OCI-LY7 (cell line): ENCODE results near the gene IFI6. TPM values are rescaled to one million over a fixed set of nuclear protein-coding genes. Genes with fewer than 3 reads are reported as not detected.

ENCODE experiments used
- BruUV-seq: library from RNA; stranded (reverse); fragments of 400-500 nt; replicated peaks from 2 replicates; lab custom pipeline; 2021; lab: Mats Ljungman, UMichigan
- CTCF ChIA-PET: fragments of 300-600 bp; sonication (Branson Sonifier 250); formaldehyde crosslinking; loops from one replicate; lab custom pipeline; 2022; ENCODE audit warnings: antibody characterized with exemption; ENCODE audit not compliant: unreplicated experiment; lab: Charles Lee
- POLR2A ChIA-PET: fragments of 300-600 bp; sonication (Branson Sonifier 250); formaldehyde crosslinking; loops from one replicate; lab custom pipeline; 2022; ENCODE audit warnings: antibody characterized with exemption; lab: Charles Lee
- DNase-seq: peaks from one replicate; pipeline ENCODE4 v3.0.0-alpha.2; 2015; ENCODE audit warnings: low spot score
- H2AFZ ChIP-seq: fragments of 200-600 bp; sonication (generic), shearing (Covaris generic); 2 replicates; pipeline ENCODE4 v1.6.1; 2014; ENCODE audit warnings: mild to moderate bottlenecking, antibody characterized with exemption, low read length, moderate library complexity
- H3K27ac ChIP-seq: fragments of 200-600 bp; sonication (generic); 2 replicates; pipeline ENCODE4 v1.5.1; 2014; ENCODE audit warnings: mixed run types, low read depth, mild to moderate bottlenecking, moderate library complexity, low read length, inconsistent platforms; ENCODE audit not compliant: poor library complexity, severe bottlenecking
- H3K36me3 ChIP-seq: fragments of 200-600 bp; sonication (generic); 2 replicates; pipeline ENCODE4 v1.6.1; 2014; ENCODE audit warnings: mild to moderate bottlenecking, antibody characterized with exemption, low read length, moderate library complexity, mixed read lengths; ENCODE audit not compliant: insufficient read depth
- H3K4me1 ChIP-seq: fragments of 200-600 bp; sonication (generic); 2 replicates; pipeline ENCODE4 v1.5.1; 2014; ENCODE audit warnings: mild to moderate bottlenecking, low read length; ENCODE audit not compliant: insufficient read depth, poor library complexity, severe bottlenecking
- H3K4me2 ChIP-seq: fragments of 200-600 bp; sonication (generic); 2 replicates; pipeline ENCODE4 v1.6.1; 2014; ENCODE audit warnings: mild to moderate bottlenecking, low read length
- H3K4me3 ChIP-seq: fragments of 200-600 bp; sonication (generic); 2 replicates; pipeline ENCODE4 v1.5.1; 2014; ENCODE audit warnings: mild to moderate bottlenecking, low read depth, low read length; ENCODE audit not compliant: poor library complexity, severe bottlenecking
- H3K79me2 ChIP-seq: fragments of 200-600 bp; sonication (generic); 2 replicates; pipeline ENCODE4 v1.6.1; 2016; ENCODE audit warnings: low read depth, mild to moderate bottlenecking, low read length, moderate library complexity, mixed read lengths; ENCODE audit not compliant: insufficient read depth
- H3K9me2 ChIP-seq: fragments of 200-600 bp; sonication (generic); 2 replicates; pipeline ENCODE4 v1.6.1; 2016; ENCODE audit warnings: mild to moderate bottlenecking, low read length, mixed read lengths; ENCODE audit not compliant: insufficient read depth
- H3K9me3 ChIP-seq: fragments of 200-600 bp; sonication (generic); 2 replicates; pipeline ENCODE4 v1.6.1; 2014; ENCODE audit warnings: mild to moderate bottlenecking, mixed run types, low read length, mixed read lengths
- H4K20me1 ChIP-seq: fragments of 200-600 bp; sonication (generic); 2 replicates; pipeline ENCODE4 v1.6.1; 2014; ENCODE audit warnings: mild to moderate bottlenecking, antibody characterized with exemption, low read length, moderate library complexity, mixed read lengths; ENCODE audit not compliant: insufficient read depth
- EZH2phosphoT487 ChIP-seq: fragments of 200-600 bp; sonication (generic); IDR thresholded peaks from 2 replicates; pipeline ENCODE4 v1.6.1; 2018; ENCODE audit warnings: low read depth, borderline replicate concordance, mild to moderate bottlenecking, mixed run types, antibody characterized with exemption, low read length, moderate library complexity, mixed read lengths
- intact Hi-C: fragments of 100-400 bp; cut with micrococcal nuclease; formaldehyde crosslinking; loops from one replicate; pipeline ENCODE4 v1.10.0; 2022; ENCODE audit not compliant: unreplicated experiment
- total RNA-seq, 2 experiments: library from RNA; depleted of rRNA in 1 of 2; stranded (reverse); fragments of >200 nt in 1 of 2; shearing (Covaris generic) in 1 of 2; gene quantifications; 2 replicates each; pipeline ENCODE4 v1.2.3, GENCODE V29; 2014 to 2022
- TF ChIP-seq, protein P1 (sequence below): fragments of 200-600 bp; sonication (generic); conservative IDR thresholded peaks from 2 replicates; pipeline ENCODE4 v1.5.1; 2014; ENCODE audit warnings: mild to moderate bottlenecking, antibody characterized with exemption, low read length, moderate library complexity, mixed read lengths

Gene IFI6
- total RNA-seq, 2 experiments from 2014 or later, result 6.0 to 7.7 TPM

DNA sequence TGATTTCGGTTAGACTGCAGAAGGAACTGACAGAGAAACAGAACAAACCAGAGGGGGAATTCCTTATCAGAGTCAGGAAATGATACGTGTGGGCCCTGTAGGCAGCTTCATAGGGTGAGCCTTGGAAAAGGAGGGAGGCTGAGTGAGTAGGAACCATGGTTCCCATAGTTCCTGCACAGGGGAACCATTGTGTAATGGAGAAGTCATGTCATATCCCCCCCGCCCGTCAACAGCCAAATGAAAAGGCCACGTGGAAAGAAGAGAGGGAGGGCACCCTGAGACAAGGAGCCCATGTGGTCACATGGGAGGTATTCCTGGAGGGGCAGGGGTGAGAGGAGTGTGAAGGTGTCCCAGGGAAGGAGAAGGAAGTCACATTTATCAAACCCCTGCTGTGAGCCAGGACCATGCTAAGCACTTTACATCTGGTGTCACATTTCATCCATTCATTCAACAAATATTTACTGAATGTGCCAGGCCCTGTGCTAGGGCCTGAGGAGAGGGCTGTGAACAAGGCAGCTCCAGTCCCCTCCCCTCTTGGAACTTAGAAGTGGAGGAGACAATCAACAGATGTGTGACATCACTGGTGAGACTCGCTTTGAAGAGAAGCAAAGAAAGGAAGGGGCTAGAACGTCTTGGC, 21.3 kb downstream of the IFI6 start:
- Histone ChIP-seq H3K4me1 (peaks cover 8% of the 10 kb centered on the region), H3K79me2 (no peaks in the 10 kb centered on the region), H4K20me1 (no peaks in the 10 kb centered on the region), H3K9me3 (no peaks in the 10 kb centered on the region), H3K4me2 (no peak overlapping the region), H3K9me2 (no peaks in the 10 kb centered on the region), H3K36me3 (no peaks in the 10 kb centered on the region), H2AFZ (peak overlapping the region; percentile 5; the same call in 1 of the 2 replicates), H3K4me3 (no peak overlapping the region), H3K27ac (no peak overlapping the region)
- intact Hi-C loops, result no loop called here
- BruUV-seq, result no TSS peak
- TF ChIP-seq, protein P1, sequence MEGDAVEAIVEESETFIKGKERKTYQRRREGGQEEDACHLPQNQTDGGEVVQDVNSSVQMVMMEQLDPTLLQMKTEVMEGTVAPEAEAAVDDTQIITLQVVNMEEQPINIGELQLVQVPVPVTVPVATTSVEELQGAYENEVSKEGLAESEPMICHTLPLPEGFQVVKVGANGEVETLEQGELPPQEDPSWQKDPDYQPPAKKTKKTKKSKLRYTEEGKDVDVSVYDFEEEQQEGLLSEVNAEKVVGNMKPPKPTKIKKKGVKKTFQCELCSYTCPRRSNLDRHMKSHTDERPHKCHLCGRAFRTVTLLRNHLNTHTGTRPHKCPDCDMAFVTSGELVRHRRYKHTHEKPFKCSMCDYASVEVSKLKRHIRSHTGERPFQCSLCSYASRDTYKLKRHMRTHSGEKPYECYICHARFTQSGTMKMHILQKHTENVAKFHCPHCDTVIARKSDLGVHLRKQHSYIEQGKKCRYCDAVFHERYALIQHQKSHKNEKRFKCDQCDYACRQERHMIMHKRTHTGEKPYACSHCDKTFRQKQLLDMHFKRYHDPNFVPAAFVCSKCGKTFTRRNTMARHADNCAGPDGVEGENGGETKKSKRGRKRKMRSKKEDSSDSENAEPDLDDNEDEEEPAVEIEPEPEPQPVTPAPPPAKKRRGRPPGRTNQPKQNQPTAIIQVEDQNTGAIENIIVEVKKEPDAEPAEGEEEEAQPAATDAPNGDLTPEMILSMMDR, result no peak
- TF ChIP-seq EZH2phosphoT487, result no peak
- ChIA-PET CTCF (interaction anchor here (0.7 kb wide), 1 partner anchor 44 kb away, joined by 3 read pairs; no protein-coding TSS in a partner anchor), POLR2A (interaction anchor here (2.7 kb wide), 1 partner anchor 12 kb away, joined by 6 read pairs; no protein-coding TSS in a partner anchor)
- DNase-seq, result no peak

DNA sequence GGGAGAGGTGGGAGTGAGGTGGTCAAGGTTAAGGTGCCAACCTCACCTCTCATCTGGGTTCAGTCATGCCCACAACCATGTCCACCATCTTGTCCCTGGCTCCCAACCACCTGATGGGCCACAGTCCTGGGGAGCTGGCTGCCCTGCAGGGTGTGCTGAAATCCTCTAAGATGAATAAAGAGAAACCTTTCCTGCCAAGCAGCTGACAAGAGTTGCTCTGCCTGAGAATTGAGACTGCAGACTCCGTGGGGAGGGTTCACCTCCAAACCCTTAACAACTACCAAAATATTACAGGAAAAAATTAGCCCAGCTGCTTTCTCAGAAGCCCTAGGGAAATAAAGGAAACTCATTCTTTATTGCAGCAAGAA, 21.8 kb downstream of the IFI6 start:
- Histone ChIP-seq H2AFZ (peak overlapping the region; percentile 5; the same call in 1 of the 2 replicates), H3K27ac (no peak overlapping the region), H4K20me1 (no peaks in the 10 kb centered on the region), H3K4me2 (no peak overlapping the region), H3K4me3 (no peak overlapping the region), H3K36me3 (no peaks in the 10 kb centered on the region), H3K4me1 (peaks cover 8% of the 10 kb centered on the region), H3K79me2 (no peaks in the 10 kb centered on the region), H3K9me2 (no peaks in the 10 kb centered on the region), H3K9me3 (no peaks in the 10 kb centered on the region)
- CTCF ChIA-PET, result interaction anchor here (0.7 kb wide), 1 partner anchor 43 kb away, joined by 3 read pairs; no protein-coding TSS in a partner anchor
- POLR2A ChIA-PET, result interaction anchor here (0.7 to 2.7 kb wide), 2 partner anchors 13 to 559 kb away, joined by 4 to 6 read pairs; no protein-coding TSS in a partner anchor
- no TSS peak for BruUV-seq
- intact Hi-C loops, result no loop called here
- TF ChIP-seq EZH2phosphoT487, result no peak
- TF ChIP-seq, protein P1, result no peak
- no peak for DNase-seq

DNA sequence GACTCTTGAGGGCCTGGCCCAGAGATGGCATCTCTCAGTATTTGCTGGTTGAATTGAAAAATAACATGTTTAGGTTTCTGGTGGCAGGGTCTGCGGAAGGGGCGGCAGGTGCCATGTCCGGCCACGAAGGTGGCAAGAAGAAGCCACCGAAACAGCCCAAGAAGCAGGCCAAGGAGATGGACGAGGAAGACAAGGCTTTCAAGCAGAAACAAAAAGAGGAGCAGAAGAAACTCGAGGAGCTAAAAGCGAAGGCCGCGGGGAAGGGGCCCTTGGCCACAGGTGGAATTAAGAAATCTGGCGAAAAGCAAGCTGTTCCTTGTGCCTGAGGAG, 22.7 kb downstream of the IFI6 start:
- BruUV-seq, result no TSS peak
- no peak overlapping the region for H2AFZ ChIP-seq
- no peaks in the 10 kb centered on the region for H3K36me3 ChIP-seq
- H3K27ac ChIP-seq, result no peak overlapping the region
- ChIA-PET POLR2A (interaction anchor here (0.6 to 2.7 kb wide), 3 partner anchors 14 to 1078 kb away, joined by 3 to 6 read pairs (median 4); no protein-coding TSS in a partner anchor), CTCF (no interaction called here)
- DNase-seq, result no peak
- H3K4me3 ChIP-seq, result no peak overlapping the region
- H3K9me2 ChIP-seq, result no peaks in the 10 kb centered on the region
- H3K79me2 ChIP-seq, result no peaks in the 10 kb centered on the region
- peaks cover 8% of the 10 kb centered on the region for H3K4me1 ChIP-seq
- no peaks in the 10 kb centered on the region for H4K20me1 ChIP-seq
- no peak overlapping the region for H3K4me2 ChIP-seq
- TF ChIP-seq, protein P1, result no peak
- TF ChIP-seq EZH2phosphoT487, result no peak
- intact Hi-C loops, result no loop called here
- H3K9me3 ChIP-seq, result no peaks in the 10 kb centered on the region
